Tibial nerve (tissue), 4 donors: ENCODE results near the gene ANHX. TPM values are rescaled to one million over a fixed set of nuclear protein-coding genes. Genes with fewer than 3 reads are reported as not detected.

ENCODE experiments used
- DNase-seq, 2 donors: peaks; one replicate each; pipeline ENCODE4 v3.0.0-alpha.2; 2019; ENCODE audit warnings: low spot score in 2 of 2
- H3K27ac ChIP-seq, 4 donors: fragments of 200-600 bp; sonication (generic) in 3 of 4; one replicate each; pipeline ENCODE4 v1.5.1; 2017 to 2019; ENCODE audit warnings: mild to moderate bottlenecking in 1 of 4
- H3K27me3 ChIP-seq, 2 donors: fragments of 200-600 bp; sonication (generic) in 1 of 2; one replicate each; pipeline versions ENCODE4 v1.5.1 to v1.6.0; 2017 to 2019
- H3K36me3 ChIP-seq, 3 donors: fragments of 200-600 bp; sonication (generic); one replicate each; pipeline ENCODE4 v1.5.1; 2018 to 2019
- H3K4me1 ChIP-seq, 4 donors: fragments of 200-600 bp; sonication (generic) in 3 of 4; one replicate each; pipeline ENCODE4 v1.5.1; 2017 to 2019
- H3K4me3 ChIP-seq, 4 donors: fragments of 200-600 bp; sonication (generic) in 3 of 4; one replicate each; pipeline ENCODE4 v1.5.1; 2017 to 2019; ENCODE audit warnings: mild to moderate bottlenecking in 1 of 4, moderate library complexity in 1 of 4
- H3K9me3 ChIP-seq, 4 donors: fragments of 200-600 bp; sonication (generic) in 3 of 4; one replicate each; pipeline ENCODE4 v1.5.1; 2017 to 2019
- CTCF ChIP-seq, 5 experiments: fragments of 200-600 bp in 3 of 5; fragments of 450-650 bp in 2 of 5; sonication (generic) in 3 of 5; IDR thresholded peaks; one replicate each; pipeline ENCODE4 v1.5.1; 2016 to 2019; ENCODE audit warnings: antibody characterized with exemption in 5 of 5, mild to moderate bottlenecking in 3 of 5, moderate library complexity in 2 of 5
- EP300 ChIP-seq, 2 donors: sonication (generic); formaldehyde crosslinking; IDR thresholded peaks; one replicate each; pipeline ENCODE4 v1.6.1; 2017; ENCODE audit warnings: antibody characterized with exemption in 2 of 2, mild to moderate bottlenecking in 1 of 2
- POLR2A ChIP-seq, 2 donors: fragments of 450-650 bp; IDR thresholded peaks; one replicate each; pipeline ENCODE4 v1.6.1; 2017; ENCODE audit warnings: antibody characterized with exemption in 2 of 2, mild to moderate bottlenecking in 2 of 2, moderate library complexity in 2 of 2
- WGBS, 2 donors: methylation state at CpG; one replicate each; pipeline ENCODE4 v1.1.5; 2018; 5-methylcytosine and 5-hydroxymethylcytosine counted together
- total RNA-seq, 4 donors: library from RNA; depleted of rRNA; stranded (reverse); fragments of >200 nt; gene quantifications; one replicate each; pipeline ENCODE4 v1.1.0, GENCODE V29; 2016

The ANHX gene
- total RNA-seq, 4 donors from 2014 or later, result not detected

GRCh38 chr12:133236556-133236955 is 879 bp upstream of the ANHX start:
- Histone ChIP-seq H3K36me3 (no peaks in the 10 kb centered on the region), H3K27me3 (no peaks in the 10 kb centered on the region), H3K9me3 (peaks cover 0 to 74% (median 0%) of the 10 kb centered on the region in 4 donors), H3K27ac (no peak overlapping the region), H3K4me1 (no peaks in the 10 kb centered on the region), H3K4me3 (no peak overlapping the region)
- WGBS, 2 donors, result 88 to 93% methylated on average over 12 of the region's 12 CpGs
- no peak for TF ChIP-seq EP300 (IDR thresholded peaks at IDR 0.05)
- no peak for TF ChIP-seq POLR2A (IDR thresholded peaks at IDR 0.05)
- TF ChIP-seq CTCF (IDR thresholded peaks at IDR 0.05), result no peak
- DNase-seq, result no peak

- WGBS, 2 donors, result 66 to 79% methylated on average over 6 to 20 of the region's 44 CpGs
- no peaks in the 10 kb centered on the region for H3K36me3 ChIP-seq
- DNase-seq, result no peak
Observed at GRCh38 chr12:133236144-133236543, 467 bp upstream of the ANHX start.

GRCh38 chr12:133234971-133235370 is 706 bp downstream of the ANHX start:
- no peak overlapping the region for H3K4me3 ChIP-seq
- no peaks in the 10 kb centered on the region for H3K4me1 ChIP-seq
- no peak for TF ChIP-seq EP300 (IDR thresholded peaks at IDR 0.05)
- no peak for TF ChIP-seq POLR2A (IDR thresholded peaks at IDR 0.05)
- no peak for TF ChIP-seq CTCF (IDR thresholded peaks at IDR 0.05)
- no peaks in the 10 kb centered on the region for H3K27me3 ChIP-seq
- 70 to 72% methylated on average over 19 to 20 of the region's 20 CpGs for WGBS, 2 donors
- no peaks in the 10 kb centered on the region for H3K36me3 ChIP-seq
- no peak overlapping the region for H3K27ac ChIP-seq
- H3K9me3 ChIP-seq, result peaks cover 0 to 87% (median 0%) of the 10 kb centered on the region in 4 donors
- DNase-seq, result no peak

More at GRCh38 chr12:133236144-133236543, 467 bp upstream of the ANHX start:
- TF ChIP-seq CTCF (IDR thresholded peaks at IDR 0.05), result no peak
- H3K4me1 ChIP-seq, result no peaks in the 10 kb centered on the region
- H3K9me3 ChIP-seq, result peaks cover 0 to 78% (median 0%) of the 10 kb centered on the region in 4 donors
- H3K27ac ChIP-seq, result no peak overlapping the region
- H3K27me3 ChIP-seq, result no peaks in the 10 kb centered on the region
- H3K4me3 ChIP-seq, result no peak overlapping the region

GRCh38 chr12:133233993-133234564 is 1.6 kb downstream of the ANHX start:
- no peak for TF ChIP-seq CTCF (IDR thresholded peaks at IDR 0.05)
- no peak for TF ChIP-seq EP300 (IDR thresholded peaks at IDR 0.05)
- no peak for TF ChIP-seq POLR2A (IDR thresholded peaks at IDR 0.05)
- no peak overlapping the region for H3K4me3 ChIP-seq
- WGBS, 2 donors, result 80 to 83% methylated on average over 11 to 14 of the region's 18 CpGs
- no peaks in the 10 kb centered on the region for H3K36me3 ChIP-seq
- no peaks in the 10 kb centered on the region for H3K27me3 ChIP-seq
- no peak for DNase-seq
- peaks cover 0 to 91% (median 0%) of the 10 kb centered on the region in 4 donors for H3K9me3 ChIP-seq
- H3K27ac ChIP-seq, result no peak overlapping the region
- no peaks in the 10 kb centered on the region for H3K4me1 ChIP-seq

- peaks cover 0 to 90% (median 0%) of the 10 kb centered on the region in 4 donors for H3K9me3 ChIP-seq
- WGBS, 2 donors, result 85 to 86% methylated on average over 6 of the region's 6 CpGs
- no peaks in the 10 kb centered on the region for H3K36me3 ChIP-seq
- H3K4me1 ChIP-seq, result no peaks in the 10 kb centered on the region
- no peak for TF ChIP-seq EP300 (IDR thresholded peaks at IDR 0.05)
- no peak for TF ChIP-seq CTCF (IDR thresholded peaks at IDR 0.05)
- no peak for TF ChIP-seq POLR2A (IDR thresholded peaks at IDR 0.05)
- DNase-seq, result no peak
- no peak overlapping the region for H3K4me3 ChIP-seq
- H3K27ac ChIP-seq, result no peak overlapping the region
- no peaks in the 10 kb centered on the region for H3K27me3 ChIP-seq
Observed at GRCh38 chr12:133233006-133233405, 2.7 kb downstream of the ANHX start.
